ENCODE results near the gene GAS6.

GRCh38 chr13:113882716-113883115 lies 18.8 kb upstream of the GAS6 start:
- TF ChIP-seq, protein P1, sequence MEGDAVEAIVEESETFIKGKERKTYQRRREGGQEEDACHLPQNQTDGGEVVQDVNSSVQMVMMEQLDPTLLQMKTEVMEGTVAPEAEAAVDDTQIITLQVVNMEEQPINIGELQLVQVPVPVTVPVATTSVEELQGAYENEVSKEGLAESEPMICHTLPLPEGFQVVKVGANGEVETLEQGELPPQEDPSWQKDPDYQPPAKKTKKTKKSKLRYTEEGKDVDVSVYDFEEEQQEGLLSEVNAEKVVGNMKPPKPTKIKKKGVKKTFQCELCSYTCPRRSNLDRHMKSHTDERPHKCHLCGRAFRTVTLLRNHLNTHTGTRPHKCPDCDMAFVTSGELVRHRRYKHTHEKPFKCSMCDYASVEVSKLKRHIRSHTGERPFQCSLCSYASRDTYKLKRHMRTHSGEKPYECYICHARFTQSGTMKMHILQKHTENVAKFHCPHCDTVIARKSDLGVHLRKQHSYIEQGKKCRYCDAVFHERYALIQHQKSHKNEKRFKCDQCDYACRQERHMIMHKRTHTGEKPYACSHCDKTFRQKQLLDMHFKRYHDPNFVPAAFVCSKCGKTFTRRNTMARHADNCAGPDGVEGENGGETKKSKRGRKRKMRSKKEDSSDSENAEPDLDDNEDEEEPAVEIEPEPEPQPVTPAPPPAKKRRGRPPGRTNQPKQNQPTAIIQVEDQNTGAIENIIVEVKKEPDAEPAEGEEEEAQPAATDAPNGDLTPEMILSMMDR (conservative IDR thresholded peaks at IDR 0.05; ENCODE audit: low read depth, low read length) = no peak
- no peak for TF ChIP-seq EZH2 (IDR thresholded peaks at IDR 0.05; ENCODE audit: low read length, unreplicated experiment)
